H9 (cell line): ENCODE data around the gene ETV6. TPM values are rescaled to one million over a fixed set of nuclear protein-coding genes. Genes with fewer than 3 reads are reported as not detected.

Experiments used
- DNase-seq: peaks from one replicate; pipeline ENCODE4 v3.0.0-alpha.2; 2017
- H2AFZ ChIP-seq: one replicate; pipeline ENCODE4 v1.6.1; 2013; ENCODE audit warnings: mild to moderate bottlenecking, low read length, control low read depth, moderate library complexity
- H2AK5ac ChIP-seq: 2 replicates; pipeline ENCODE4 v1.6.1; 2013; ENCODE audit warnings: low read length, control low read depth, mixed read lengths; ENCODE audit not compliant: insufficient read length
- H2BK120ac ChIP-seq: one replicate; pipeline ENCODE4 v1.6.1; 2013; ENCODE audit warnings: low read depth, mild to moderate bottlenecking, low read length, control low read depth, inconsistent platforms; ENCODE audit not compliant: poor library complexity, severe bottlenecking
- H2BK12ac ChIP-seq: 2 replicates; pipeline ENCODE4 v1.6.1; 2013; ENCODE audit warnings: low read length, control low read depth, mixed read lengths, low read depth; ENCODE audit not compliant: insufficient read length
- H2BK15ac ChIP-seq: 2 replicates; pipeline ENCODE4 v1.6.1; 2013; ENCODE audit warnings: low read depth, low read length, control low read depth
- H2BK20ac ChIP-seq: one replicate; pipeline ENCODE4 v1.6.1; 2013; ENCODE audit warnings: low read depth, mild to moderate bottlenecking, low read length, control low read depth, inconsistent platforms; ENCODE audit not compliant: poor library complexity, severe bottlenecking
- H2BK5ac ChIP-seq: 2 replicates; pipeline ENCODE4 v1.6.1; 2013; ENCODE audit warnings: low read length, control low read depth, mixed read lengths; ENCODE audit not compliant: insufficient read length
- H3K14ac ChIP-seq: 2 replicates; pipeline ENCODE4 v1.6.1; 2013; ENCODE audit warnings: low read length, control low read depth; ENCODE audit not compliant: insufficient read depth
- H3K18ac ChIP-seq: 2 replicates; pipeline ENCODE4 v1.6.1; 2013; ENCODE audit warnings: low read depth, mild to moderate bottlenecking, mixed read lengths, low read length, control low read depth; ENCODE audit not compliant: insufficient read length
- H3K23ac ChIP-seq: 2 replicates; pipeline ENCODE4 v1.6.1; 2013; ENCODE audit warnings: low read length, control low read depth, mixed read lengths, low read depth; ENCODE audit not compliant: insufficient read length
- H3K23me2 ChIP-seq: 2 replicates; pipeline ENCODE4 v1.6.1; 2013; ENCODE audit warnings: low read depth, mild to moderate bottlenecking, mixed read lengths, low read length, control low read depth; ENCODE audit not compliant: insufficient read length, poor library complexity, severe bottlenecking
- H3K27ac ChIP-seq: 2 replicates; pipeline ENCODE4 v1.5.1; 2013; ENCODE audit warnings: low read length, control low read depth, mixed read lengths, low read depth; ENCODE audit not compliant: insufficient read length
- H3K27me3 ChIP-seq: 2 replicates; pipeline ENCODE4 v1.6.1; 2013; ENCODE audit warnings: low read length, control low read depth, inconsistent platforms; ENCODE audit not compliant: insufficient read depth
- H3K4ac ChIP-seq: 2 replicates; pipeline ENCODE4 v1.6.1; 2013; ENCODE audit warnings: low read depth, mild to moderate bottlenecking, control low read depth, inconsistent platforms, low read length, moderate library complexity
- H3K4me1 ChIP-seq: 2 replicates; pipeline ENCODE4 v1.6.1; 2013; ENCODE audit warnings: low read length, control low read depth, inconsistent platforms; ENCODE audit not compliant: insufficient read depth
- H3K4me2 ChIP-seq: 2 replicates; pipeline ENCODE4 v1.6.1; 2013; ENCODE audit warnings: low read length, control low read depth, mixed read lengths; ENCODE audit not compliant: insufficient read length, insufficient read depth
- H3K56ac ChIP-seq: 2 replicates; pipeline ENCODE4 v1.6.1; 2013; ENCODE audit warnings: low read depth, mild to moderate bottlenecking, mixed read lengths, low read length, control low read depth; ENCODE audit not compliant: insufficient read length
- H3K79me1 ChIP-seq: 2 replicates; pipeline ENCODE4 v1.6.1; 2013; ENCODE audit warnings: low read depth, mild to moderate bottlenecking, moderate library complexity, low read length, control low read depth, inconsistent platforms; ENCODE audit not compliant: insufficient read depth, poor library complexity, severe bottlenecking
- H3K79me2 ChIP-seq: 2 replicates; pipeline ENCODE4 v1.6.1; 2013; ENCODE audit warnings: low read length, control low read depth, inconsistent platforms; ENCODE audit not compliant: insufficient read depth
- H3K9ac ChIP-seq: 2 replicates; pipeline ENCODE4 v1.6.1; 2013; ENCODE audit warnings: low read length, control low read depth, mixed read lengths; ENCODE audit not compliant: insufficient read length; ENCODE audit errors: extremely low read depth
- H3K9me3 ChIP-seq: one replicate; pipeline ENCODE4 v1.6.1; 2013; ENCODE audit warnings: low read depth, low read length, inconsistent platforms; ENCODE audit not compliant: control insufficient read depth
- H3T11ph ChIP-seq: one replicate; pipeline ENCODE4 v1.6.1; 2013; ENCODE audit warnings: mild to moderate bottlenecking, low read length, control low read depth, inconsistent platforms
- H4K20me1 ChIP-seq: one replicate; pipeline ENCODE4 v1.6.1; 2013; ENCODE audit not compliant: control insufficient read depth, insufficient read length, insufficient read depth
- H4K5ac ChIP-seq: 2 replicates; pipeline ENCODE4 v1.6.1; 2013; ENCODE audit warnings: low read depth, mild to moderate bottlenecking, mixed read lengths, low read length, control low read depth; ENCODE audit not compliant: insufficient read length
- H4K8ac ChIP-seq: replicated peaks from 2 replicates; pipeline ENCODE4 v1.6.1; 2013; ENCODE audit warnings: low read length, control low read depth, mixed read lengths, low read depth; ENCODE audit not compliant: insufficient read length
- H4K91ac ChIP-seq: 2 replicates; pipeline ENCODE4 v1.6.1; 2013; ENCODE audit warnings: low read depth, mild to moderate bottlenecking, moderate library complexity, mixed read lengths, low read length, control low read depth; ENCODE audit not compliant: insufficient read length
- H3K27ac Mint-ChIP-seq, 3 experiments: 2 replicates in 2 of 3; 3 replicates in 1 of 3; pipeline ENCODE4 v1.8.0; 2020 to 2021; ENCODE audit warnings: mixed read lengths in 3 of 3, mild to moderate bottlenecking in 1 of 3, moderate library complexity in 1 of 3
- H3K27me3 Mint-ChIP-seq: 2 replicates; pipeline ENCODE4 v1.8.0; 2021; ENCODE audit warnings: low read depth, mild to moderate bottlenecking, moderate library complexity, mixed read lengths
- H3K36me3 Mint-ChIP-seq, 3 experiments: 2 replicates in 2 of 3; 3 replicates in 1 of 3; pipeline ENCODE4 v1.8.0; 2020 to 2021; ENCODE audit warnings: low read depth in 3 of 3, mixed read lengths in 3 of 3; ENCODE audit not compliant: insufficient read depth in 1 of 3
- H3K4me1 Mint-ChIP-seq, 2 experiments: 2 replicates each; pipeline ENCODE4 v1.8.0; 2020; ENCODE audit warnings: mixed read lengths in 2 of 2
- H3K4me3 Mint-ChIP-seq, 2 experiments: 2 replicates in 1 of 2; 3 replicates in 1 of 2; pipeline ENCODE4 v1.8.0; 2020 to 2021; ENCODE audit warnings: mild to moderate bottlenecking in 2 of 2, mixed read lengths in 2 of 2, moderate library complexity in 1 of 2
- H3K9me3 Mint-ChIP-seq, 2 experiments: 2 replicates in 1 of 2; 3 replicates in 1 of 2; pipeline ENCODE4 v1.8.0; 2020; ENCODE audit warnings: mild to moderate bottlenecking in 2 of 2, mixed read lengths in 2 of 2, moderate library complexity in 1 of 2
- WGBS: extraction: QIAGEN DNeasy Blood & Tissue Kit; methylation state at CpG from one replicate; pipeline ENCODE4 v1.1.7; 2013; ENCODE audit warnings: missing lambda C conversion rate, low lambda C conversion rate, mixed read lengths; ENCODE audit not compliant: insufficient read length; ENCODE audit errors: extremely low coverage; 5-methylcytosine and 5-hydroxymethylcytosine counted together
- total RNA-seq: library from RNA; stranded (reverse); gene quantifications from 2 replicates; pipeline ENCODE4 v1.2.1, GENCODE V29; 2021
- TF ChIP-seq, protein P1 (sequence below): fragments of 200-600 bp; sonication (generic); conservative IDR thresholded peaks from 3 replicates; pipeline ENCODE4 v1.8.0; 2021; ENCODE audit warnings: antibody characterized with exemption, mild to moderate bottlenecking

The ETV6 gene
- total RNA-seq, 1 experiment from 2014 or later: 28.7 TPM

DNA sequence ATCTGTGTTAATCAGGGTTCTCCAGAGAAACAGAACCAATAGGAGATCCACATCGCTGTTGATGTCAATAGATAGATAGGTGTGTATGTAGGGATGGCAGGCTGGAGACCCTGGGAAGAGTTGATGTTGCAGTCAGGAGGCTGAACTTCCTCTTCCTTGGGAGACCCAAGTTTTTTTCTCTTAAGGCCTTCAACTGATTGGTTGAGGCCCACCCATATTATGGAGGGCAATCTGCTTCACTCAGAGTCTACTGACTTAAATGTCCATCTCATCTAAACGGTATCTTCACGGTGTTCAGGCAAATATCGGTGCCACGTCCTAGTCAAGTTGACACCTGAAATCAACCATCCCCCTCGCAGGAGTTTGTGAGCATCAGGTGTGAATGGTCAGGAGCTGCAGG is 63.0 kb downstream of the ETV6 start:
- H3K9me3 Mint-ChIP-seq: no peaks in the 10 kb centered on the region
- Histone ChIP-seq H3K18ac (no peak overlapping the region), H2BK5ac (no peak overlapping the region), H2AK5ac (no peak overlapping the region), H3T11ph (no peak overlapping the region), H3K27ac (no peak overlapping the region), H2BK20ac (no peak overlapping the region), H3K79me1 (no peaks in the 10 kb centered on the region), H3K4me2 (no peak overlapping the region), H4K20me1 (no peaks in the 10 kb centered on the region), H3K4ac (no peak overlapping the region), H3K23me2 (no peaks in the 10 kb centered on the region), H3K56ac (no peak overlapping the region), H2AFZ (no peak overlapping the region), H4K8ac (no peak overlapping the region), H3K79me2 (no peaks in the 10 kb centered on the region; the same call in 1 of the 2 replicates), H3K9ac (no peak overlapping the region), H3K9me3 (no peaks in the 10 kb centered on the region), H4K91ac (no peak overlapping the region), H3K27me3 (no peaks in the 10 kb centered on the region), H2BK120ac (no peak overlapping the region), H4K5ac (no peak overlapping the region), H3K23ac (no peak overlapping the region), H3K4me1 (no peaks in the 10 kb centered on the region), H3K14ac (no peak overlapping the region), H2BK12ac (no peak overlapping the region), H2BK15ac (no peak overlapping the region)
- H3K36me3 Mint-ChIP-seq: peaks cover 0 to 7% (median 0%) of the 10 kb centered on the region in 3 experiments; a peak in 3 of 7 replicates
- no peak for DNase-seq
- H3K27ac Mint-ChIP-seq: no peak overlapping the region
- no peaks in the 10 kb centered on the region for H3K27me3 Mint-ChIP-seq
- WGBS: no CpG with 5 or more reads among the region's 6 CpGs
- peaks cover 1 to 8% of the 10 kb centered on the region in 2 experiments; a peak in 3 of 4 replicates for H3K4me1 Mint-ChIP-seq
- H3K4me3 Mint-ChIP-seq: no peak overlapping the region
- TF ChIP-seq, protein P1, sequence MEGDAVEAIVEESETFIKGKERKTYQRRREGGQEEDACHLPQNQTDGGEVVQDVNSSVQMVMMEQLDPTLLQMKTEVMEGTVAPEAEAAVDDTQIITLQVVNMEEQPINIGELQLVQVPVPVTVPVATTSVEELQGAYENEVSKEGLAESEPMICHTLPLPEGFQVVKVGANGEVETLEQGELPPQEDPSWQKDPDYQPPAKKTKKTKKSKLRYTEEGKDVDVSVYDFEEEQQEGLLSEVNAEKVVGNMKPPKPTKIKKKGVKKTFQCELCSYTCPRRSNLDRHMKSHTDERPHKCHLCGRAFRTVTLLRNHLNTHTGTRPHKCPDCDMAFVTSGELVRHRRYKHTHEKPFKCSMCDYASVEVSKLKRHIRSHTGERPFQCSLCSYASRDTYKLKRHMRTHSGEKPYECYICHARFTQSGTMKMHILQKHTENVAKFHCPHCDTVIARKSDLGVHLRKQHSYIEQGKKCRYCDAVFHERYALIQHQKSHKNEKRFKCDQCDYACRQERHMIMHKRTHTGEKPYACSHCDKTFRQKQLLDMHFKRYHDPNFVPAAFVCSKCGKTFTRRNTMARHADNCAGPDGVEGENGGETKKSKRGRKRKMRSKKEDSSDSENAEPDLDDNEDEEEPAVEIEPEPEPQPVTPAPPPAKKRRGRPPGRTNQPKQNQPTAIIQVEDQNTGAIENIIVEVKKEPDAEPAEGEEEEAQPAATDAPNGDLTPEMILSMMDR: no peak
